ENCODE data around the gene SPRY1.

Gene SPRY1

GRCh38 chr4:123351713-123352112 is 44.9 kb upstream of the SPRY1 start:
- DNase-seq (ENCODE audit: low read depth) = no peak
- TF ChIP-seq, protein P1, sequence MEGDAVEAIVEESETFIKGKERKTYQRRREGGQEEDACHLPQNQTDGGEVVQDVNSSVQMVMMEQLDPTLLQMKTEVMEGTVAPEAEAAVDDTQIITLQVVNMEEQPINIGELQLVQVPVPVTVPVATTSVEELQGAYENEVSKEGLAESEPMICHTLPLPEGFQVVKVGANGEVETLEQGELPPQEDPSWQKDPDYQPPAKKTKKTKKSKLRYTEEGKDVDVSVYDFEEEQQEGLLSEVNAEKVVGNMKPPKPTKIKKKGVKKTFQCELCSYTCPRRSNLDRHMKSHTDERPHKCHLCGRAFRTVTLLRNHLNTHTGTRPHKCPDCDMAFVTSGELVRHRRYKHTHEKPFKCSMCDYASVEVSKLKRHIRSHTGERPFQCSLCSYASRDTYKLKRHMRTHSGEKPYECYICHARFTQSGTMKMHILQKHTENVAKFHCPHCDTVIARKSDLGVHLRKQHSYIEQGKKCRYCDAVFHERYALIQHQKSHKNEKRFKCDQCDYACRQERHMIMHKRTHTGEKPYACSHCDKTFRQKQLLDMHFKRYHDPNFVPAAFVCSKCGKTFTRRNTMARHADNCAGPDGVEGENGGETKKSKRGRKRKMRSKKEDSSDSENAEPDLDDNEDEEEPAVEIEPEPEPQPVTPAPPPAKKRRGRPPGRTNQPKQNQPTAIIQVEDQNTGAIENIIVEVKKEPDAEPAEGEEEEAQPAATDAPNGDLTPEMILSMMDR (IDR thresholded peaks at IDR 0.05; ENCODE audit: low read depth, low read length, missing control alignments) = no peak
- no peak overlapping the region for H3K4me3 ChIP-seq (ENCODE audit: low read depth, low read length)

- H3K4me3 ChIP-seq (ENCODE audit: low read depth, low read length) = no peak overlapping the region
- no peak for DNase-seq (ENCODE audit: low read depth)
- TF ChIP-seq, protein P1 (IDR thresholded peaks at IDR 0.05; ENCODE audit: low read depth, low read length, missing control alignments) = no peak
These were observed 44.2 kb upstream of the SPRY1 start for GRCh38 chr4:123352240-123352945.

DNA sequence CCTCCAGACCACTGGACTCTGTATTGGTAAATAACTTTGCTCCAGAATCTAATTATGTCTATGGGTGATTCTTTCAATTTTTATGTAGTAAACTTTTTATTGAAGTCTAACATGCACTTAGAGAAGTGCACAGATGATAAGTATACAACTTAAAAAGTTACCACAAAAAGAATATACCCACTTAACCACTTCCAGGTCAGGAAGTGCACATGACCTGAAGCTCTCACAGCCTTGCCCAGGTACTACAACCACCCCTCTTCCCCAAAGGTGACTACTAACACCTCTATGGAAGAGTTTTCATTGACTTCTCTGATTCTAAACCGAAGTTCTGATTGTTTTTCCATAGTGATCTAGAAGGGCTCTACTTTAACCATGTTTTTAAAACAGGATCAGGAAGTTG is 43.6 kb upstream of the SPRY1 start:
- TF ChIP-seq, protein P1 (IDR thresholded peaks at IDR 0.05; ENCODE audit: low read depth, low read length, missing control alignments) = no peak
- no peak for DNase-seq (ENCODE audit: low read depth)
- no peak overlapping the region for H3K4me3 ChIP-seq (ENCODE audit: low read depth, low read length)

DNA sequence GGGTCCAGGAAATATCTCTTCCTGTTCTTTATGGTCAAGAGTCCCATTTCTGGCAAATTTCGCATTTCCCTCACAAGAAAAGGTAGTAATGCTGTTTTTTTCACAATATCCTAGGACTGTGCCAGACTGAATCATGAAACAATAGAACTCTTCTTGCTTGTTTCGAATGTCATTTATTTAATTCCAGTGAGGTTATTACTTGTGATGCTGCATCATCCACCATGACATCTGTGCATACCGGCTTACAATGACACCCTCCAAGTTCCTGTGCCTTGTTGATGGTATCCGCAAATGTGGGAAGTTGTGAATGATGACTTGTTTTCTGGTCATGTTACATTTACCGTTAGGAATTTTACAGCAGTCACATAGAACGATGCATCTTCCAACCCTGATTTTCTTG is 42.9 kb upstream of the SPRY1 start:
- H3K4me3 ChIP-seq (ENCODE audit: low read depth, low read length) = no peak overlapping the region
- TF ChIP-seq, protein P1 (IDR thresholded peaks at IDR 0.05; ENCODE audit: low read depth, low read length, missing control alignments) = no peak
- no peak for DNase-seq (ENCODE audit: low read depth)

GRCh38 chr4:123354701-123355100 is 41.9 kb upstream of the SPRY1 start:
- DNase-seq (ENCODE audit: low read depth) = no peak
- H3K4me3 ChIP-seq (ENCODE audit: low read depth, low read length) = no peak overlapping the region
- TF ChIP-seq, protein P1 (IDR thresholded peaks at IDR 0.05; ENCODE audit: low read depth, low read length, missing control alignments) = no peak

DNA sequence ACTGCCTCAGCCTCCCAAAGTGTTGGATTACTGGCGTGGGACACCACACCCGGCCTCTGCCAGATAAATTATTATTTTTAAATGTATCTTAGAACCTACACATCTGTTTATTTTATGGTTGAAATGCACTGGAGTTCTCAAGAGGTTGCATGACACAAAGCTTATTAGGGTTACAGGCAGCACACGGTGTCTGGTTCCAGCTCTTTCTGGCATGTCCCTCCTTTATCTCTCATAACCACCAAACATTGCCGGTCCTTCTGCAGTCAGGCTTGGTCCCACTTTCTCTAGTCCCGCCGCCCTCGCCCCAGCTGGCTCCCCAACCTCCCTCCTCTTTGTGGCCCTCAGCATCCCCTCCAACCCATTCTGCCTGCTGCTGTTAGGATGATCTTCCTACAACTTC is 39.7 kb upstream of the SPRY1 start:
- TF ChIP-seq, protein P1 (IDR thresholded peaks at IDR 0.05; ENCODE audit: low read depth, low read length, missing control alignments) = no peak
- no peak overlapping the region for H3K4me3 ChIP-seq (ENCODE audit: low read depth, low read length)
- no peak for DNase-seq (ENCODE audit: low read depth)

Data from GM12864 (cell line).